ENCODE results near the gene PIP4K2C. TPM values are rescaled to one million over a fixed set of nuclear protein-coding genes. Genes with fewer than 3 reads are reported as not detected.
A peak's percentile ranks its signal among the peaks of the same experiment; 100 is the strongest.

PIP4K2C gene
- total RNA-seq, 3 donors from 2014 or later (not counting 1 experiment from before 2014, with no cell fraction given) = 41.0 to 62.9 (median 52.0) TPM

- Histone ChIP-seq H3K4me1 (ENCODE audit: control insufficient read depth, insufficient read depth, low read length) (peaks cover 29% of the 10 kb centered on the region), H3K27ac (ENCODE audit: low read length) (peak overlapping the region; percentile 72), H3K9me3 (ENCODE audit: control insufficient read depth, insufficient read depth, low read length) (no peaks in the 10 kb centered on the region), H3K36me3 (ENCODE audit: control insufficient read depth, insufficient read depth, low read length) (peaks cover 30% of the 10 kb centered on the region), H3K27me3 (ENCODE audit: control insufficient read depth, insufficient read depth, low read length) (no peaks in the 10 kb centered on the region), H3K4me3 (ENCODE audit: low read length) (peak overlapping the region; percentile 57)
- no peak for ATAC-seq
- no peak for DNase-seq
- no peak for TF ChIP-seq CTCF (IDR thresholded peaks at IDR 0.05)
- peak overlapping the region; percentile 86 for H3K4me3 Mint-ChIP-seq
- intact Hi-C loops (cut with micrococcal nuclease) = loop anchor here (2.0 kb wide), 1 partner anchor 13 kb away; the partner anchor contains the start of gene PIP4K2C
- H3K27ac Mint-ChIP-seq = peak overlapping the region; percentile 92 to 93
- peaks cover 34 to 53% of the 10 kb centered on the region in 2 donors for H3K4me1 Mint-ChIP-seq
- no peaks in the 10 kb centered on the region for H3K9me3 Mint-ChIP-seq
- peaks cover 10% of the 10 kb centered on the region for H3K36me3 Mint-ChIP-seq
- 38% methylated on average over 3 of the region's 6 CpGs for WGBS (ENCODE audit: insufficient coverage)
- no peaks in the 10 kb centered on the region for H3K27me3 Mint-ChIP-seq (ENCODE audit: low read depth in 2 of 2)
These were observed 12.9 kb downstream of the PIP4K2C start for GRCh38 chr12:57603815-57604453.

GRCh38 chr12:57604454-57604991 is 13.5 kb downstream of the PIP4K2C start, which contains the start of gene DTX3:
Gene DTX3 (plus strand): TSS chr12:57604824. CDS start chr12:57606518, 1,694 bp downstream.
- H3K27me3 ChIP-seq (ENCODE audit: control insufficient read depth, insufficient read depth, low read length) = no peaks in the 10 kb centered on the region
- Mint-ChIP-seq H3K9me3 (no peaks in the 10 kb centered on the region), H3K27ac (peak within 1 kb of the TSS; percentile 92 to 93), H3K4me1 (peaks cover 34 to 53% of the 10 kb centered on the region in 2 donors), H3K27me3 (ENCODE audit: low read depth in 2 of 2) (no peaks in the 10 kb centered on the region), H3K4me3 (peak within 1 kb of the TSS; percentile 86), H3K36me3 (peaks cover 4% of the 10 kb centered on the region)
- H3K9me3 ChIP-seq (ENCODE audit: control insufficient read depth, insufficient read depth, low read length) = no peaks in the 10 kb centered on the region
- intact Hi-C loops (cut with micrococcal nuclease) = loop anchor here (2.0 kb wide), 1 partner anchor 14 kb away; the partner anchor contains the start of gene PIP4K2C
- H3K4me1 ChIP-seq (ENCODE audit: control insufficient read depth, insufficient read depth, low read length) = peaks cover 29% of the 10 kb centered on the region
- peaks cover 27% of the 10 kb centered on the region for H3K36me3 ChIP-seq (ENCODE audit: control insufficient read depth, insufficient read depth, low read length)
- H3K4me3 ChIP-seq (ENCODE audit: low read length) = peak within 1 kb of the TSS; percentile 57
- ATAC-seq = peak; percentile 43 to 66 (median 61)
- no peak for TF ChIP-seq CTCF (IDR thresholded peaks at IDR 0.05)
- peak in 1 of 2 donors; percentile 67 for DNase-seq
- peak within 1 kb of the TSS; percentile 72 for H3K27ac ChIP-seq (ENCODE audit: low read length)
- 6% methylated on average over 8 of the region's 36 CpGs for WGBS (ENCODE audit: insufficient coverage)

GRCh38 chr12:57604992-57605810 is 14.2 kb downstream of the PIP4K2C start:
- Histone ChIP-seq H3K36me3 (ENCODE audit: control insufficient read depth, insufficient read depth, low read length) (peaks cover 24% of the 10 kb centered on the region), H3K4me1 (ENCODE audit: control insufficient read depth, insufficient read depth, low read length) (peaks cover 32% of the 10 kb centered on the region), H3K27me3 (ENCODE audit: control insufficient read depth, insufficient read depth, low read length) (no peaks in the 10 kb centered on the region), H3K4me3 (ENCODE audit: low read length) (peak overlapping the region; percentile 57), H3K9me3 (ENCODE audit: control insufficient read depth, insufficient read depth, low read length) (no peaks in the 10 kb centered on the region), H3K27ac (ENCODE audit: low read length) (peak overlapping the region; percentile 46)
- DNase-seq = peak in 1 of 2 donors; percentile 20
- H3K4me1 Mint-ChIP-seq = peaks cover 35 to 54% of the 10 kb centered on the region in 2 donors
- no peaks in the 10 kb centered on the region for H3K36me3 Mint-ChIP-seq
- ATAC-seq = peak in 2 of 3 donors; percentile 43 to 57
- intact Hi-C loops (cut with micrococcal nuclease) = loop anchor here (2.0 kb wide), 1 partner anchor 14 kb away; the partner anchor contains the start of gene PIP4K2C
- no peaks in the 10 kb centered on the region for H3K27me3 Mint-ChIP-seq (ENCODE audit: low read depth in 2 of 2)
- no peaks in the 10 kb centered on the region for H3K9me3 Mint-ChIP-seq
- TF ChIP-seq CTCF (IDR thresholded peaks at IDR 0.05) = no peak
- 22% methylated on average over 24 of the region's 25 CpGs for WGBS (ENCODE audit: insufficient coverage)
- peak overlapping the region; percentile 84 for H3K4me3 Mint-ChIP-seq
- H3K27ac Mint-ChIP-seq = peak overlapping the region; percentile 92 to 93
